CD4-positive, alpha-beta T cell treated with Interleukin-2 at 100 ng/mL for 4 hours (primary cell): ENCODE results near the gene OR10K1.
"Not testable (repeated sequence)": the region's sequence is repeated elsewhere in the genome, so short reads cannot be mapped to it uniquely, and the experiment has no call there.

Source experiments
- DNase-seq: peaks from one replicate; pipeline ENCODE4 v3.0.0-alpha.2; 2020; ENCODE audit warnings: low spot score

Gene OR10K1, protein sequence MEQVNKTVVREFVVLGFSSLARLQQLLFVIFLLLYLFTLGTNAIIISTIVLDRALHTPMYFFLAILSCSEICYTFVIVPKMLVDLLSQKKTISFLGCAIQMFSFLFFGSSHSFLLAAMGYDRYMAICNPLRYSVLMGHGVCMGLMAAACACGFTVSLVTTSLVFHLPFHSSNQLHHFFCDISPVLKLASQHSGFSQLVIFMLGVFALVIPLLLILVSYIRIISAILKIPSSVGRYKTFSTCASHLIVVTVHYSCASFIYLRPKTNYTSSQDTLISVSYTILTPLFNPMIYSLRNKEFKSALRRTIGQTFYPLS

GRCh38 chr1:158461534-158461933, at the start of gene OR10K1:
Gene OR10K1, plus strand, starts transcription at chr1:158461834. Its CDS starts 3,728 bp downstream, at chr1:158465562.
- DNase-seq: no peak

DNA sequence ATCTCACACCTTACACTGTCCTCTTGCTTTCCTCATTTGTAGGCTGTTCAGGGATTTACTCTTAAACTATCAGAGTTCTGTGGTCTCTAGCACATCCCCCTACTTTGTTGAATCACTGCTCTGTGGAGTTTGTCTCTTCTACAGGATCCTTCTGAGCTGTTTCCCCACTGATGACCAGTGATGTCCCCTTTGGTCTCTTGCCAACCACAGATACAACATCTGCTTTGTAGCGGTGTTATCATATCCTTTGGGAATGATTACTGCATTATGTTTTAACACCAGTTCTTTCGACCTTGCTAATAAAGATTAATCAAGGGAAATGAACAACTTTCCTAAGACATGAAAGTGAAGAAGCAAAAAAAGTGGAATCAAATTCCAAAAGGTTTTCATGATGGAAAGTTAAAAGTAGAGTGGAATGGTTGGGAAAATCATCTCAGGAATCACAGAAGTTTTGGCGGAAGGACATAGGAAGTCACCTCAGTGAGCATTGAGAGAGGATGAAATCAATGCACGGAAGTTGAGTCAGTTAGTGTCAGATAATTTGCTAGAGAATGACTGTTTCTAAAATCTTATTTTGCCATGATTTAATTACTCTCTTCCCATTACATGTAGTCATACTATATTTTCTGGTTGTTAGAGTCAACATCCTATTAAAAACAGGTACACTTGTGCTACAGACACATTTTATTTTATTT, 46.8 kb upstream of the OR10K1 start:
- DNase-seq: no peak

- no peak for DNase-seq
Measured at GRCh38 chr1:158417586-158417985, 44.0 kb upstream of the OR10K1 start.

DNA sequence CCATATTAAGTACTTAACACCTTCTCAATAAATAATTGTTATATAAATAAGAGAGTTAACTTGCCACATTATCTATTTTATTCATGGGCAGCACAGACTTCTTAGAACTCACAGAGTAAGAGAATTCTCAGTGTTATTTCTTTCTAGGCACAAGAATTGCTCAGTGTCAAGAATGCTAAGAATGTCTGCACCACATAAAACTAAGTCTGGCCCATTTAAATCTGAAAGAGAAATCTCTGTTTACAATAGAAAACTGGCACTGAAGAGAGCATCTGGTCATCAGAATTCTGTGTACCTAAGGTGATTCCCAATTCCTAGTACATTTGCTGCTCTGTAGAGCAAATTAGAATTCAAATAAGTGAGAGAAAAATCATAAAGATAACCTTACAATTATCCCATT, 39.4 kb upstream of the OR10K1 start:
- no peak for DNase-seq

DNA sequence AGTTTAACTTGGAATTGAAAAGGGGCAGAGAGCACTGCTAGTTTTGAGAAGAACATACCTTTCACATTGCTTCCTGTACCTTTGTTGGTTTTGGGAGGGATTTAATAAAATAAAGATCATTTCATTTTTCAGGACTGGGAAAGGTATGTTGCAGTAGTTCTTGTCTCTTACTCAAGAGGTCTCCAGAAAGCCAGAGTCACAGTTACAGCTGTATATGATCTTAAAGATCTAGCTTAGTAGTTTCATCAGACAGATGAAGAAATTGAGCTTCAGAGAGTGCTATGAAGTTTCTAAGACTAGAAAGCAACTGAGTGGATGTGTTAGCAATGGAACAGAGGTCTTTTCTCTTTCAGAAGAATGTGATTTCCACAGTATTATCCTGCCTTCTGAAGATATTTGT, 36.6 kb upstream of the OR10K1 start:
- no peak for DNase-seq

DNA sequence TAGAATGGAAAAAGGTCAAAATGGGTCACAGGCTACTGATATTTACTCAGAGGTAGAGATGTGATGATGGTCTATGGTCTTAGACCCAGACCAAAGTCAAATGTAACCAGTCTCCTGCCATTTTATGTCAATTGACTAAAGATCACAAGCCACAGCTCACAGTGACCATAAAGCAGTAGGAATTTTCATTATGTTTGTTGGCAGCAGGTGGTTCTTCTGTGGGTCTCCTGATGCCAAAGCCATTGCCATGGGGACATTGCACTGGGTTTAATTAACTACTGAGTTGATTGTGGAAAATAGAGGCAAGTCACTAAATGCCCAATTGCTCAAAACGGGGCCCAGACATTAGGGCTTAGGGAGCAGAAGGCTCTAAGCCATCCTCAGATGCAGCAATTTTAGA, 35.5 kb upstream of the OR10K1 start, which contains the start of gene OR10K2:
OR10K2 (minus strand) TSS at position 101 of the 400 bp plus-strand sequence. CDS start 5,371 bp downstream, outside the sequence.
- no peak for DNase-seq

DNA sequence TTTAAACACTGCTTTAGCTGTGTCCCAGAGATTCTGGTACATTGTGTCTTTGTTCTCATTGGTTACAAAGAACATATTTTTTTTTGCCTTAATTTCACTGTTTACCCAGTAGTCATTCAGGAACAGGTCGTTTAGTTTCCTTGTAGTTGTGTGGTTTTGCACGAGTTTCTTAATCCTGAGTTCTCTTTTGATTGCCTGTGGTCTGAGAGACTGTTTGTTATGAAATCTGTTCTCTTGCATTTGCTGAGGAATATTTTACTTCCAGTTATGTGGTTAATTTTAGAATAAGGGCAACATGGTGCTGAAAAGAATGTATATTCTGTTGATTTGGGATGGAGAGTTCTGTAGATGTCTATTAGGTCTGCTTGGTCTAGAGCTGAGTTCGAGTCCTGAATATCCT, 31.5 kb upstream of the OR10K1 start:
- DNase-seq: not testable (repeated sequence)

DNA sequence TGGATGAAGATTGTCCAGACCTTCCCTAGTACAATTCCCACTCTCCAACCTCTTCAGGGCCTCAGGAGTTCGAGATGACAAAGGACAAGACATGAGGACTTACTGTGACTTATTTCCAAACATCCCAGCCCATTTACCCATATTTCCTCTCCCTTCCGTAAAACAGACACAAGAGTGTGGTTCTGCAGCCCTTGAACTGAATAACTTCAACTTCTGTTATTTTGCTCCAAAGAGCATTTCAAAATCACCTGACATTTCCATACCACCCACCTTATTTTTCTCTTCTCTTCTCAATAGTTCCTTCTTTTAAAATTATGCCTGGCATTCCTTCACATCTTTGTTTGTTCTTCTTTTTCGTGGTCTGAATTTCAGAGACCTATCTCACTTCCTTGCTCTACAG, 26.9 kb upstream of the OR10K1 start:
- no peak for DNase-seq

- DNase-seq: no peak
Measured at GRCh38 chr1:158445376-158445775, 16.3 kb upstream of the OR10K1 start.

DNA sequence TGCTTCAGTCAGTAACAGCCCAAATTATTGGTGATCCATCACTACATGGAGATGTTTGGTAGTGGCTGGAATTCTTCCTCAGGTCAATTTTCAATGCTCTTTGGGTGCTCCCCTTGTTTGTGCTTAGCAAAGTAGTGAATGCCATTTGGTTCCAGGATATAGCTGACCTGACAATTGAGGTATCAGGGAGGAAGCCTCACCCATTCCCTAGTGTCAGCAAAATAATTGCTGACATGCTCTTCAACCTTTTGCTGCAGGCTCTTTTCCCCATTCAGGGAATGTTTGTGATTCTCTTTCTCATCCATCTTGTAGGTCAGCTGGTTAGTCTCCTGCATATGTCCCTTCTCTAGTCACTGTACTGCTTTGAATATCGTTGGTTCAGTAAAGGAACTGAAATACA, 7.1 kb upstream of the OR10K1 start:
- DNase-seq: no peak

- no peak for DNase-seq
Measured at GRCh38 chr1:158457246-158457645, 4.4 kb upstream of the OR10K1 start.

- DNase-seq: no peak
Measured at GRCh38 chr1:158458263-158458662, 3.4 kb upstream of the OR10K1 start.

GRCh38 chr1:158471920-158472319, 10.3 kb downstream of the OR10K1 start, which contains the start of gene OR10R2:
Gene OR10R2, plus strand, starts transcription at chr1:158472220. Its CDS starts 106 bp downstream, at chr1:158472326.
- no peak for DNase-seq

- no peak for DNase-seq
Measured at GRCh38 chr1:158485455-158485854, 23.8 kb downstream of the OR10K1 start.

DNA sequence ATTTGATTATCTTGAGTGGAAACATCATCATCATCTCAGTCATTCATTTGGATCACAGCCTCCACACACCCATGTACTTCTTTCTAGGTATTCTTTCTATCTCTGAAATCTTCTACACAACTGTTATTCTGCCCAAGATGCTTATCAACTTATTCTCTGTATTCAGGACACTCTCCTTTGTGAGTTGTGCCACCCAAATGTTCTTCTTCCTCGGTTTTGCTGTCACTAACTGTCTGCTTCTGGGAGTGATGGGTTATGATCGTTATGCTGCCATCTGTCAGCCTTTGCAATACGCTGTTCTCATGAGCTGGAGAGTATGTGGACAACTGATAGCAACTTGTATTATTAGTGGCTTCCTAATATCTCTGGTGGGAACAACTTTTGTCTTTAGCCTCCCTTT, 29.7 kb downstream of the OR10K1 start:
- no peak for DNase-seq

GRCh38 chr1:158493054-158493453, 31.4 kb downstream of the OR10K1 start:
- no peak for DNase-seq

- no peak for DNase-seq
Measured at GRCh38 chr1:158494796-158495195, 33.2 kb downstream of the OR10K1 start.

- DNase-seq: no peak
Measured at GRCh38 chr1:158496374-158496773, 34.7 kb downstream of the OR10K1 start.

DNA sequence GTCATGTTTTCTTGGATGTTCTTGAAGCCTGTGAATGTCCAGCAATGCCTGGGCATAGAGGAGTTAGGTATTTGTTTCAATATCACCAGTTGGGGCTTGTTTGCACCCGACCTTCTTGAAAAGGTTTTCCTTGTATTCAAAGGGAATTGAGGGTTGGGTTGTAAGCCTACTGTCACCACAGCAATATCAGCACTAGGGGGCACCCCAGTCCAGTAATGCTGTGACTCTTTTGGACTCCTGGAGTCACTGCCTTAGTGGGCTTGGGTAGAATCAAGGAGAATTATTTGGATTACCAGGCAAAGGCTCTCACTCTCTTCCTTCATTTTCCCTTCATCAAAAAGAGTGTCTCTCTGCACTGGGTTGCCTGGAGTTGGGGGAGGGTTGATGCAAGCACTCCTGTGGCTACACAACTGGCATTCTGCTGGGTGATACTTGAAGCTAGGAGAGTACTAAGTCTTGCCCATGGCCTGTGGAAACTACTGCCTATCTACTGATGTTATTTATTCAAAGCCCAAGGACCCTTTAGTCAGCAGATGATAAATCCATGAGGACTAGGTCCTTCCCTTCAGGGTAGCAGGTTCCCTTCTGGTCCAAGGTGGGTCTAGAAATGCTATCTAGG, 44.8 kb downstream of the OR10K1 start:
- DNase-seq: peak; percentile 36

- DNase-seq: no peak
Measured at GRCh38 chr1:158507511-158507910, 45.9 kb downstream of the OR10K1 start.

- no peak for DNase-seq
Measured at GRCh38 chr1:158509471-158510156, 48.0 kb downstream of the OR10K1 start.

DNA sequence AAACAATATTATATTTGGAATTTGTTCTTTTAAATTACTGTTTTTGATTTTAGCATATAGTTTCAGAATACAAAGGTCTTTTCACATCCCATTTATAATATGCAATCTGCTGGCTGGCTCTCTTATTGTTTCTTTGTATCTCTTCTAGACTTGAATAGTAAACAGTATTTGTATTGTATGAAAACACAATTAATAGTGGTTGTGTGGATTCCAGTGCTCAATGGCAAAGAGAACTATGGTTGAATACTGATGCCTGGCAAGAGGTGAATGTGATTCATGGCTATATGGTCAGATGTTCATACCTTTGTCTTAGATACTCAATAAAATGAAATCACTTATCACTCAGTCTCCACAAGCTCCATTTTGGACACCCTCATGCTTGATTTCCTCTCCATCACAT, 55.3 kb downstream of the OR10K1 start:
- DNase-seq: no peak
